Parathyroid adenoma (tissue), 2 donors: ENCODE measurements around the gene OR13J1.

Experiments used
- H2AFZ ChIP-seq: fragments of 300-600 bp; sonication (generic); one replicate; pipeline ENCODE4 v1.7.0; 2017; ENCODE audit warnings: antibody characterized with exemption, mild to moderate bottlenecking
- H3K27ac ChIP-seq: fragments of 300-600 bp; sonication (generic); one replicate; pipeline ENCODE4 v1.7.0; 2017
- H3K27me3 ChIP-seq: fragments of 300-600 bp; sonication (generic); one replicate; pipeline ENCODE4 v1.7.0; 2017; ENCODE audit warnings: low read length; ENCODE audit not compliant: control insufficient read depth, insufficient read depth
- H3K36me3 ChIP-seq: fragments of 300-600 bp; sonication (generic); one replicate; pipeline ENCODE4 v1.7.0; 2017; ENCODE audit warnings: low read length; ENCODE audit not compliant: control insufficient read depth, insufficient read depth
- H3K4me1 ChIP-seq: fragments of 300-600 bp; sonication (generic); one replicate; pipeline ENCODE4 v1.7.0; 2017; ENCODE audit warnings: control low read depth
- H3K4me2 ChIP-seq: fragments of 300-600 bp; sonication (generic); one replicate; pipeline ENCODE4 v1.7.0; 2017; ENCODE audit warnings: low read length
- H3K4me3 ChIP-seq: fragments of 300-600 bp; sonication (generic); one replicate; pipeline ENCODE4 v1.7.0; 2017; ENCODE audit warnings: low read depth, low read length
- H3K79me2 ChIP-seq: fragments of 300-600 bp; sonication (generic); one replicate; pipeline ENCODE4 v1.7.0; 2017; ENCODE audit warnings: control low read depth
- H3K9ac ChIP-seq: fragments of 300-600 bp; sonication (generic); one replicate; pipeline ENCODE4 v1.7.0; 2017; ENCODE audit warnings: mild to moderate bottlenecking
- H3K9me3 ChIP-seq: fragments of 300-600 bp; sonication (generic); one replicate; pipeline ENCODE4 v1.7.0; 2017; ENCODE audit warnings: low read length; ENCODE audit not compliant: control insufficient read depth
- TF ChIP-seq, protein P1 (sequence below): fragments of 300-600 bp; sonication (generic); IDR thresholded peaks from one replicate; pipeline ENCODE4 v1.7.0; 2017; ENCODE audit warnings: antibody characterized with exemption, mild to moderate bottlenecking
- donor health status: primary hyperparathyroidism.

OR13J1 gene

DNA sequence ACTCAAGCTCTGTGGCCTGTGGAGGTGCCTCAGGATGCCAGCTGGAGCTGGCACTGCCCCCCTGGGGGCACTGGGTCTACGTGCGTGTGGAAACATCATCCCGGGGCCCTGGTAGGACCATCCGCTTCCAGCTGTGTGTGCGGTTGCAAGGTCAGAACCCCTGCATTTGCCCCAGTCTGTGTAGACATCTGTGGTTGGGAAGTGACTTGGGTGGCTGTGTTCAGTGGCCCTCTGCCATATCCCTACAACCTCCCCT lies 28.6 kb downstream of the OR13J1 start:
- H3K36me3 ChIP-seq, result no peaks in the 10 kb centered on the region
- no peak overlapping the region for H3K4me3 ChIP-seq
- no peaks in the 10 kb centered on the region for H3K79me2 ChIP-seq
- H3K4me2 ChIP-seq, result no peak overlapping the region
- H3K27me3 ChIP-seq, result no peaks in the 10 kb centered on the region
- H3K9me3 ChIP-seq, result no peaks in the 10 kb centered on the region
- TF ChIP-seq, protein P1, sequence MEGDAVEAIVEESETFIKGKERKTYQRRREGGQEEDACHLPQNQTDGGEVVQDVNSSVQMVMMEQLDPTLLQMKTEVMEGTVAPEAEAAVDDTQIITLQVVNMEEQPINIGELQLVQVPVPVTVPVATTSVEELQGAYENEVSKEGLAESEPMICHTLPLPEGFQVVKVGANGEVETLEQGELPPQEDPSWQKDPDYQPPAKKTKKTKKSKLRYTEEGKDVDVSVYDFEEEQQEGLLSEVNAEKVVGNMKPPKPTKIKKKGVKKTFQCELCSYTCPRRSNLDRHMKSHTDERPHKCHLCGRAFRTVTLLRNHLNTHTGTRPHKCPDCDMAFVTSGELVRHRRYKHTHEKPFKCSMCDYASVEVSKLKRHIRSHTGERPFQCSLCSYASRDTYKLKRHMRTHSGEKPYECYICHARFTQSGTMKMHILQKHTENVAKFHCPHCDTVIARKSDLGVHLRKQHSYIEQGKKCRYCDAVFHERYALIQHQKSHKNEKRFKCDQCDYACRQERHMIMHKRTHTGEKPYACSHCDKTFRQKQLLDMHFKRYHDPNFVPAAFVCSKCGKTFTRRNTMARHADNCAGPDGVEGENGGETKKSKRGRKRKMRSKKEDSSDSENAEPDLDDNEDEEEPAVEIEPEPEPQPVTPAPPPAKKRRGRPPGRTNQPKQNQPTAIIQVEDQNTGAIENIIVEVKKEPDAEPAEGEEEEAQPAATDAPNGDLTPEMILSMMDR, result no peak
- no peak overlapping the region for H2AFZ ChIP-seq
- H3K9ac ChIP-seq, result no peak overlapping the region
- no peak overlapping the region for H3K27ac ChIP-seq
- H3K4me1 ChIP-seq, result no peaks in the 10 kb centered on the region

DNA sequence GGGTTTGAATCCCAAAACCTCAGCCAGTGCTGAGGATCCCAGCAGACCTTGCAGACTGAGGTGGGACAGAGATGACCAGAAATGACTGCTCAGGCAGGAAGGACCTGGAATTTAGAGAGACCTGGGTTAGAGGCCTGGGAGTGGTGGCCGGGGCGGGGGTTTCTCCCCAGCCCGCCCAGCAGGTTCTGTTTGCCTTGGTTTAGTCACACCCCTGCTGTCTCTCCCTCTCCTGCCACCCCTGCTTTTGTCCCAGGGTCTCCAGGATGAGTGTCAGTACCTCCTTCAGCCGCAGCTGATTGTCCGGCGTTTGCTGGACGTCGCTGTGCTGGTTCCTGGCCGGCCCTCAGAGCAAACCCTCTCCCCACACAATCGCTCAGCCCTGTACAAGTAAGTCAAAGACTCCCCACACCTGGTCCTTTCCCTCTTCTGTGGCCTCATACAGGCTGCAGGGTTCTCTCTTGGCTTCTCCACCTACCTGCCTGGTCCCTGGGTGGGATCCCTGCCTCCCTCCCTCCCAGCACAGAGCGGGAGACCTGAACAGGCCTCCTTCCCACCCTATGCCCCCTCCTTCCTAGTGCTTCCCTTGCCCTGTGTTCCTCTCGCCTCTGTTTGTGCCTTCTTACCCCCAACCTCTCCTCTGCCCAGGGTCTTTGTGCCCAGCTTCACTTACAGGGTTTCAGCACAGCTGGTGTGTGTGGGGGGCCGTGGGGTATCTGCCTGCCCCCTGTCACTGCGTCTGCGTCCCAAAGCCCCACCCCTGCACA lies 29.1 kb downstream of the OR13J1 start:
- no peaks in the 10 kb centered on the region for H3K4me1 ChIP-seq
- no peak overlapping the region for H3K4me2 ChIP-seq
- no peak overlapping the region for H3K4me3 ChIP-seq
- H3K27me3 ChIP-seq, result no peaks in the 10 kb centered on the region
- no peak overlapping the region for H3K9ac ChIP-seq
- no peaks in the 10 kb centered on the region for H3K9me3 ChIP-seq
- no peaks in the 10 kb centered on the region for H3K79me2 ChIP-seq
- H2AFZ ChIP-seq, result no peak overlapping the region
- no peak overlapping the region for H3K27ac ChIP-seq
- TF ChIP-seq, protein P1, result no peak
- H3K36me3 ChIP-seq, result no peaks in the 10 kb centered on the region

DNA sequence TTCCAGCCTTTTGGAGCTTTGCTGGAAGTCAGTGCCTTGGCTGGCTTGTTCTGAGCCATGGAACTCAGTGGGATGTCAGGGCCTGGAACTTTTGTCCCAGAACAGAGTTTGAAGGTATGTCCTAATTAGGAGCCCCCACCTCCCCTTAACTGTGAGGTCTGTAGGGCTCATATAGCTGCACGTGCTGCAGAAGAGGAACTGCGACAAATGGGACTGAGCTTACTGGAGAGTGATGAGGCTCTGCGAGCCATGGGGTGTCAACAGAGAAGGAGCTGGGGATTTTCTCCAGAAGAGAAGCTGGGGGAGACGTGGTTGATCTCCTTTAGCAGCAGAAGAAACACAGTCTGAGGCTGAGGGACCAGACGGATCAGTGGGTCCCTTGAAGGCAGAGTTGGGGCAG lies 30.3 kb downstream of the OR13J1 start:
- H3K27me3 ChIP-seq, result no peaks in the 10 kb centered on the region
- no peaks in the 10 kb centered on the region for H3K79me2 ChIP-seq
- no peaks in the 10 kb centered on the region for H3K9me3 ChIP-seq
- no peaks in the 10 kb centered on the region for H3K36me3 ChIP-seq
- H3K4me1 ChIP-seq, result no peaks in the 10 kb centered on the region
- H3K4me2 ChIP-seq, result no peak overlapping the region
- no peak overlapping the region for H2AFZ ChIP-seq
- H3K9ac ChIP-seq, result no peak overlapping the region
- TF ChIP-seq, protein P1, result no peak
- no peak overlapping the region for H3K27ac ChIP-seq
- no peak overlapping the region for H3K4me3 ChIP-seq

DNA sequence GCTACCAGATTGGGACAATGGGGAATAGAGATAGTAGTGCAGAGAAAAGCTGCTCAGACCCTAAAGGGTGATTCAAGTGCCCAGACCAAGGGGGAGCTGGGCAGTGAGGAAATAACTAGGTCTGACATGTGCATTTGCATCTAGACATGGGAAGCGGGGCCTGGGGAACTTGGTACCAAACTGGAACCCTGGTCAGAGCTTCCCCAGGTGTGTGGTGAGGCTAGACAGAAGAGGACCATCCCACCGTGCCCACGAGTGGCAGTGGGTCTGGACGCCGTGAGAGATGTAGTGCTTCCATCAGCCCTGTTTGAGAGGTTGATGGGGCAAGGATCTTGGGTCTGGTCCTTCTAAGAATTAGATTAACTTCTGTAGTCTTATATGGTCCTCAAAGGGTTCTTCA lies 33.6 kb downstream of the OR13J1 start:
- no peaks in the 10 kb centered on the region for H3K36me3 ChIP-seq
- no peak overlapping the region for H3K4me2 ChIP-seq
- H3K9ac ChIP-seq, result no peak overlapping the region
- no peaks in the 10 kb centered on the region for H3K79me2 ChIP-seq
- H3K4me1 ChIP-seq, result peaks cover 6% of the 10 kb centered on the region
- no peak overlapping the region for H3K4me3 ChIP-seq
- H3K27me3 ChIP-seq, result no peaks in the 10 kb centered on the region
- TF ChIP-seq, protein P1, result no peak
- no peak overlapping the region for H2AFZ ChIP-seq
- H3K27ac ChIP-seq, result no peak overlapping the region
- H3K9me3 ChIP-seq, result no peaks in the 10 kb centered on the region

DNA sequence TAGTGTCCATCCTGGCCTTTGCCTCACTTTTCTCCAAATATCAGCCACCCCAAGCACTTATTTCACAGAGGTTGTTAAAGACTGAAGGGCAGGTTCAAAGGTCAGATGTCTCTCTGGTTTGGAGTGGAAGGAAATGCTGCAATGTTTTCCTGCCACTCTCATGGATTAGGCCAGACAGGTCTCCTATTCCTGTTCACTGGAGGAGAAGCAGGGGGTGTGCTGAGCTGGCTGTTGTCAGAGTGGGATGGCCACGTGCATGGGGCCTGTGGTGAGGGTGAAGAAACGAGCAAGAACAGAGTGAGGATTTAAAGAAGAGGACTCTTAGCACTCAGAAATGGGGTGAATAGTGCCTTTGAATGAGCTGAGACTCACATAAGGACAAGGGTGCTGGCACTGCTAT lies 34.4 kb downstream of the OR13J1 start:
- TF ChIP-seq, protein P1, result no peak
- Histone ChIP-seq H3K9me3 (no peaks in the 10 kb centered on the region), H3K27ac (no peak overlapping the region), H3K4me3 (no peak overlapping the region), H3K4me1 (peaks cover 6% of the 10 kb centered on the region), H3K4me2 (no peak overlapping the region), H3K9ac (no peak overlapping the region), H2AFZ (no peak overlapping the region), H3K79me2 (no peaks in the 10 kb centered on the region), H3K36me3 (no peaks in the 10 kb centered on the region), H3K27me3 (no peaks in the 10 kb centered on the region)
